Fibroblast of villous mesenchyme (primary cell): ENCODE results near the gene UBE2R2. TPM values are rescaled to one million over a fixed set of nuclear protein-coding genes. Genes with fewer than 3 reads are reported as not detected.
A peak's percentile ranks its signal among the peaks of the same experiment; 100 is the strongest.

ENCODE experiments used
- DNase-seq: peaks from one replicate; pipeline ENCODE4 v3.0.0-alpha.2; 2010; ENCODE audit warnings: low read depth
- H3K4me3 ChIP-seq: 2 replicates; pipeline ENCODE4 v1.5.1; 2011; ENCODE audit warnings: low read depth, mild to moderate bottlenecking, low read length
- CTCF ChIP-seq: IDR thresholded peaks from 2 replicates; pipeline ENCODE4 v1.5.1; 2012; ENCODE audit warnings: low read depth, mild to moderate bottlenecking, low read length; ENCODE audit not compliant: insufficient read depth
- total RNA-seq: library from RNA; depleted of rRNA; stranded (reverse); fragments of >200 nt; gene quantifications from 2 replicates; pipeline ENCODE4 v1.2.3, GENCODE V29; 2012

UBE2R2 gene
- total RNA-seq, 1 donor = 20.3 TPM

DNA sequence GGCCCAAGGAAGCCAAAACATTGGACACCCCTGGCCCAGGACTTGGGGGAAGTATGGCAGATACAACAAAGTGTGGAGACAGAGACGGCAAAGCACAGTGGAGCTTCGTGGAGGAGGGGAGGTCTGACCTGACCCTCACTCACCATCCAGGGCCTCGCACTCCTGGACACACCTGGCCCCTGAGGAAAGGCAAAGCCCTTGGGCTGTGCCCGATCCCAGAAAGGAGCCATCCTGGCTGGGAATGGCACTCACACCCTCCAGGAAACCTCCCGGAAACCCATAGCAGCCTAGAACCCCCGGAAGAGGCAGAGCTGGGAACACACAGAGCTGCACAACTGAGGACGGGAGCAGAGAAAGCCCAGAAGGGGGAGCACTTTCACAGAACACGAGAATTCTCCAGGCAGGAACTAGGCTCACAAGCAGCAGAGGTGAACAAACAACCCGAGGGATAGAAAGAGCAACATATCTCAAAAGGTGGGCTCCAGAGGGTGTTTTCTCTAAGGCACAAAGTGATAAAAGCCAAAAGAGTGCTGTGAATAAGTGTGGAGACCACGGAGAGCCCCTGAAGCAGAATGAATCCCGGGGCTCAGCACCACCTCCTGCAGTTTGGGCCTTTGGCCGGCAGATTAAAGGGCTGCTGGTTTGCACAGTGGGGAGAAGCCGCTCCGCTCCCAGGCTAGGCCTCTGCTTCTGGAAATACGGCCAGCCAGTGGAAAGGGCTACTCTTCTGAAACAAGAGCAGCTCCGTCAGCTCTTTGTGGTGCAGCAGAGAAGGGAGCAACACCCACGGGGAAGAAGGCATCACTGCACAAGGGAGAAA, 108.2 kb downstream of the UBE2R2 start:
- peak; percentile 81 for TF ChIP-seq CTCF
- DNase-seq = peak; percentile 62
- H3K4me3 ChIP-seq = no peak overlapping the region

GRCh38 chr9:33926746-33927485, 110.0 kb downstream of the UBE2R2 start:
- no peak overlapping the region for H3K4me3 ChIP-seq
- DNase-seq = no peak
- no peak for TF ChIP-seq CTCF

DNA sequence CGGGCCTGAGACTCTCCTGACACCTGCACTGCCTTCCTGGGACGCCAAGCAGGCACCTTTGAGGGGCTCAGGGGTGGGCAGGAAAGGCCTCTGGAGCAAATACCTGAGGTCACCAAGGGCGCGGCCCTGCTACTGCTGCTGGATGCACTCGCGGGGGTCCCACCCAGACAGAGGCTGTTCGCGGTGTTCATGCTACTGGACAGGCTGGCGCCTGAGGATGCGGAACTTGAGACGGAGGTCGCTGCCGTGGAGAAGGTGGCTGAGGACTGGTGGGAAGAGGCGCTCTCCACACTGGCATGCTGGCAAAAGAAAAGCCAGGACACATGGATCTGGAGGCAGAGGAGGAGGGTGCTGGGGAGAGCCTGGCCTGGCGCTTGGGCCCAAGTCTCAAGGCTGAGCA, 110.7 kb downstream of the UBE2R2 start:
- DNase-seq = no peak
- H3K4me3 ChIP-seq = no peak overlapping the region
- TF ChIP-seq CTCF = no peak

DNA sequence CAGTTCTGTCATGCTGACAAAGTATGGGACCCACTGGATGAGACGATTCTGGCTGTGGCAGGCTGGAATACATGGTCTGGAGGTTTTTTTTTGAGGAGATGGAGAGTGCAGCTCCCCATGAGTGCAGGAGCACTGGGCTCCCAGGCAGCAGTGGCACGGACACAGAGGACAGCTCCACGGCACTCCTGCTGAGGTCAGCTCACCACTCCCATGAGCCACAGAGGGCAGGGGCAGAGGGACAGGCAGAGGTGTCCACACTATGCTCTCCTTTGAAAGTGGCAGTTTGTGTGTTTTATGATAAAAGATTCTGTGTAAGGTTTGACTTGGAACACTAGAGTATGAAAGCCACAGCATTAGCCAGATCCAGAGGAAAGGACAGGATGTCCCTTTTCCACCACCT, 114.4 kb downstream of the UBE2R2 start:
- H3K4me3 ChIP-seq = no peak overlapping the region
- DNase-seq = no peak
- no peak for TF ChIP-seq CTCF

DNA sequence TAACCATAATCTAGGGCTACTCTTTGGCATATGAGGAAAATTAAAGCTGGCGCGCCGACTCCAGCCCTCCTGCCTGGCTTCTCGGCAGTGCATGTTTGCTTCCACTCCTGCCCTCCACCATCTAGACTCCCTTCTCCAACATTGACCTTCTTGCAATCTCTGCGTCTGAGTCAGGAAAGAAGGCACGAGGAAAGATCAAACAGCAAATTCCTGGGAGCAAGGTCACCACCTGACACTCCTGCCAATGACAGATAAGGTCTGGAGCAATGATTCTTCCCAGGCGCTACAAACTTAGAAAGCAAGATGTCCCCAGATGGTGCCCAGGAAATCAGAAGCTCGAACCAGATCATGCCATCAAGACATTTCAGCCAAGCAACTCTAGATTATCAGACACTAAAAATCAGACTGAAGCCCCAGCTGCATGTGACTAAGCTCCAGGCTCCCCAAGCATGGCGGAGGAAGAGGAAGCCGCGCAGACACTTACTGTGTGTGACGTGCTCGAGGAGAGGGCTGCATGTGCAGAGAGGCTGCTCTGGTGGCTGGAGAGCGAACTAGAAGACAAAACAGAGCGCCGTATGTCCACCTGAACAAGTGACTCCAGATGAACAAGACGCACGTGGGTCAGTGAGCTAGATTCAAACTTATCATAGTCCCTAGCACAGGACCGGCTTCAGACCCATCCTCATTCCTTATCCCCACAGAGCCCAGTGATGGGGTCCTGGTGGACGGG, 115.3 kb downstream of the UBE2R2 start:
- TF ChIP-seq CTCF = no peak
- no peak for DNase-seq
- no peak overlapping the region for H3K4me3 ChIP-seq

- DNase-seq = no peak
- TF ChIP-seq CTCF = no peak
- no peak overlapping the region for H3K4me3 ChIP-seq
Measured at GRCh38 chr9:33934188-33934878, 117.4 kb downstream of the UBE2R2 start.
